Osteocyte (in vitro differentiated cells): ENCODE data around the gene BLZF1. TPM values are rescaled to one million over a fixed set of nuclear protein-coding genes. Genes with fewer than 3 reads are reported as not detected.

Experiments used
- DNase-seq: peaks from one replicate; pipeline ENCODE4 v3.0.0; 2021; ENCODE audit warnings: mixed read lengths; ENCODE audit not compliant: unreplicated experiment; ENCODE audit errors: extremely low spot score
- H3K27ac Mint-ChIP-seq: one replicate; pipeline ENCODE4 v1.8.0; 2021; ENCODE audit warnings: mild to moderate bottlenecking, mixed read lengths; ENCODE audit not compliant: unreplicated experiment
- H3K27me3 Mint-ChIP-seq: one replicate; pipeline ENCODE4 v1.8.0; 2021; ENCODE audit warnings: mixed read lengths; ENCODE audit not compliant: unreplicated experiment
- H3K36me3 Mint-ChIP-seq: one replicate; pipeline ENCODE4 v1.8.0; 2021; ENCODE audit warnings: mixed read lengths; ENCODE audit not compliant: unreplicated experiment
- H3K4me1 Mint-ChIP-seq: one replicate; pipeline ENCODE4 v1.8.0; 2021; ENCODE audit warnings: mixed read lengths; ENCODE audit not compliant: unreplicated experiment
- H3K4me3 Mint-ChIP-seq: one replicate; pipeline ENCODE4 v1.8.0; 2021; ENCODE audit warnings: mild to moderate bottlenecking, moderate library complexity, mixed read lengths; ENCODE audit not compliant: unreplicated experiment
- H3K9me3 Mint-ChIP-seq: one replicate; pipeline ENCODE4 v1.8.0; 2021; ENCODE audit warnings: mixed read lengths; ENCODE audit not compliant: unreplicated experiment
- total RNA-seq: library from RNA; stranded (reverse); gene quantifications from 2 replicates; pipeline ENCODE4 v1.2.1, GENCODE V29; 2021
- TF ChIP-seq, protein P1 (sequence below): fragments of 200-600 bp; sonication (generic); IDR thresholded peaks from 2 replicates; pipeline ENCODE4 v1.5.0; 2021; ENCODE audit warnings: antibody characterized with exemption, mild to moderate bottlenecking, moderate library complexity

BLZF1 gene
- total RNA-seq, 1 donor from 2014 or later: 22.4 TPM

GRCh38 chr1:169347688-169348382 lies 20.2 kb upstream of the BLZF1 start:
- TF ChIP-seq, protein P1, sequence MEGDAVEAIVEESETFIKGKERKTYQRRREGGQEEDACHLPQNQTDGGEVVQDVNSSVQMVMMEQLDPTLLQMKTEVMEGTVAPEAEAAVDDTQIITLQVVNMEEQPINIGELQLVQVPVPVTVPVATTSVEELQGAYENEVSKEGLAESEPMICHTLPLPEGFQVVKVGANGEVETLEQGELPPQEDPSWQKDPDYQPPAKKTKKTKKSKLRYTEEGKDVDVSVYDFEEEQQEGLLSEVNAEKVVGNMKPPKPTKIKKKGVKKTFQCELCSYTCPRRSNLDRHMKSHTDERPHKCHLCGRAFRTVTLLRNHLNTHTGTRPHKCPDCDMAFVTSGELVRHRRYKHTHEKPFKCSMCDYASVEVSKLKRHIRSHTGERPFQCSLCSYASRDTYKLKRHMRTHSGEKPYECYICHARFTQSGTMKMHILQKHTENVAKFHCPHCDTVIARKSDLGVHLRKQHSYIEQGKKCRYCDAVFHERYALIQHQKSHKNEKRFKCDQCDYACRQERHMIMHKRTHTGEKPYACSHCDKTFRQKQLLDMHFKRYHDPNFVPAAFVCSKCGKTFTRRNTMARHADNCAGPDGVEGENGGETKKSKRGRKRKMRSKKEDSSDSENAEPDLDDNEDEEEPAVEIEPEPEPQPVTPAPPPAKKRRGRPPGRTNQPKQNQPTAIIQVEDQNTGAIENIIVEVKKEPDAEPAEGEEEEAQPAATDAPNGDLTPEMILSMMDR: no peak
- peaks cover 6% of the 10 kb centered on the region for H3K36me3 Mint-ChIP-seq
- no peak overlapping the region for H3K27ac Mint-ChIP-seq
- DNase-seq: no peak
- H3K4me1 Mint-ChIP-seq: no peaks in the 10 kb centered on the region
- H3K27me3 Mint-ChIP-seq: no peaks in the 10 kb centered on the region
- H3K4me3 Mint-ChIP-seq: no peak overlapping the region
- peaks cover 10% of the 10 kb centered on the region for H3K9me3 Mint-ChIP-seq

- H3K4me1 Mint-ChIP-seq: no peaks in the 10 kb centered on the region
- H3K4me3 Mint-ChIP-seq: no peak overlapping the region
- DNase-seq: no peak
- TF ChIP-seq, protein P1: peak; percentile 86
- H3K27me3 Mint-ChIP-seq: no peaks in the 10 kb centered on the region
- peaks cover 17% of the 10 kb centered on the region for H3K9me3 Mint-ChIP-seq
- H3K27ac Mint-ChIP-seq: no peak overlapping the region
- H3K36me3 Mint-ChIP-seq: peaks cover 9% of the 10 kb centered on the region
Observed at GRCh38 chr1:169348383-169349036, 19.5 kb upstream of the BLZF1 start.

DNA sequence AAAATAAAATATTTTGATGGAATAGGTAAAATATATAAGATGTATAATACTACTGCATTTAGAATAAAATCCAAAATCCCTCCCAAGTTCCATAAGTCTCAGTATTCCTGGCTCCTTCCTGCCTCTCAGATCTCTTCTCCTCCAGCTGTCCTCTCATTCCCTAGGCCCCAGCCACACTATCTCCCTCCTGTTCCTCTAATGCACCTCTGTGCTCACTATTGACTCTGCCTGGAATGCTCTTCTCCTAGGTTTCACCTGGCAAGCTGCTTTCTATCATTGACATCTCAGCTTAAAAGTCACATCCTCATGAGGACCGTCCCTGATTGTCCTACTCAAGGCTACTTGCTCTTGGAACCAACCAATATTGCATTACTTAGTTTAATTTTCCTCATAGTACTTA lies 7.6 kb upstream of the BLZF1 start:
- Mint-ChIP-seq H3K4me1 (peaks cover 18% of the 10 kb centered on the region), H3K4me3 (no peak overlapping the region), H3K36me3 (peaks cover 4% of the 10 kb centered on the region), H3K27me3 (no peaks in the 10 kb centered on the region), H3K9me3 (no peaks in the 10 kb centered on the region), H3K27ac (no peak overlapping the region)
- DNase-seq: no peak
- TF ChIP-seq, protein P1: no peak

DNA sequence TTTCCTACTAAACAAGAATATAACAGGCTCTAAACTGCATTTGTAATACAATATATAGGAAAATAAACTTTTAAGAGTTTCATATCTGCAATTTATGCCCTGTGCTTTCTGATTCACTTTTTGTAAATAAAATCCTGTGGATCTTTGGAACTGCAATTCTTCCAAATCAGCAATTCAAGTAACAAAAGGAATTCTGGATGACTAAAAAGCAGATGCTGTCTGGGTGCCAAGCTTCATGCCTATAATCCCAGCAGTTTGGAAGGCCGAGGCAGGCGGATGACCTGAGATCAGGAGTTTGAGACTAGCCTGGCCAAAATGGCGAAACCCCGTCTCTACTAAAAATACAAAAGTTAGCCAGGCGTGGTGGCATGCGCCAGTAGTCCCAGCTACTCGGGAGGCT lies 6.7 kb upstream of the BLZF1 start:
- H3K36me3 Mint-ChIP-seq: peaks cover 4% of the 10 kb centered on the region
- TF ChIP-seq, protein P1: no peak
- DNase-seq: no peak
- H3K9me3 Mint-ChIP-seq: no peaks in the 10 kb centered on the region
- H3K27me3 Mint-ChIP-seq: no peaks in the 10 kb centered on the region
- peaks cover 18% of the 10 kb centered on the region for H3K4me1 Mint-ChIP-seq
- H3K27ac Mint-ChIP-seq: no peak overlapping the region
- no peak overlapping the region for H3K4me3 Mint-ChIP-seq

- H3K27ac Mint-ChIP-seq: peak overlapping the region; percentile 76
- H3K9me3 Mint-ChIP-seq: no peaks in the 10 kb centered on the region
- no peak overlapping the region for H3K4me3 Mint-ChIP-seq
- TF ChIP-seq, protein P1: no peak
- no peak for DNase-seq
- no peaks in the 10 kb centered on the region for H3K27me3 Mint-ChIP-seq
- peaks cover 4% of the 10 kb centered on the region for H3K36me3 Mint-ChIP-seq
- H3K4me1 Mint-ChIP-seq: peaks cover 18% of the 10 kb centered on the region
Observed at GRCh38 chr1:169363046-169363730, 4.8 kb upstream of the BLZF1 start.
